Effector memory CD8-positive, alpha-beta T cell (primary cell): Measurements from ENCODE around the gene INSYN2B.
"Not testable (repeated sequence)": the region's sequence is repeated elsewhere in the genome, so short reads cannot be mapped to it uniquely, and the experiment has no call there.

ENCODE experiments used
- ATAC-seq: fragments of 150-1000 bp; cut with Tn5 transposase; replicated peaks from 2 replicates; pipeline ENCODE4 v1.10.0; 2021; ENCODE audit warnings: mild to moderate bottlenecking, moderate library complexity
- DNase-seq, 3 experiments: peaks; one replicate each; pipeline ENCODE4 v3.0.0; 2021
- H3K27ac Mint-ChIP-seq, 2 donors: one replicate each; pipeline ENCODE4 v1.8.0; 2022; ENCODE audit warnings: mild to moderate bottlenecking in 2 of 2, mixed read lengths in 2 of 2, moderate library complexity in 2 of 2
- H3K27me3 Mint-ChIP-seq, 2 donors: one replicate each; pipeline ENCODE4 v1.8.0; 2022; ENCODE audit warnings: mixed read lengths in 2 of 2
- H3K36me3 Mint-ChIP-seq: one replicate; pipeline ENCODE4 v1.8.0; 2022; ENCODE audit warnings: mild to moderate bottlenecking, moderate library complexity, mixed read lengths; ENCODE audit not compliant: insufficient read depth
- H3K4me1 Mint-ChIP-seq, 2 donors: one replicate each; pipeline ENCODE4 v1.8.0; 2022; ENCODE audit warnings: low read depth in 2 of 2, mixed read lengths in 2 of 2
- H3K4me3 Mint-ChIP-seq, 2 donors: one replicate each; pipeline ENCODE4 v1.8.0; 2022; ENCODE audit warnings: mild to moderate bottlenecking in 2 of 2, mixed read lengths in 2 of 2, moderate library complexity in 2 of 2
- H3K9me3 Mint-ChIP-seq, 2 donors: one replicate each; pipeline ENCODE4 v1.8.0; 2022; ENCODE audit warnings: mixed read lengths in 2 of 2

Gene INSYN2B

GRCh38 chr5:169842699-169843098 is 137.6 kb downstream of the INSYN2B start:
- DNase-seq (no peak), ATAC-seq (no peak)
- Mint-ChIP-seq H3K36me3 (peaks cover 31% of the 10 kb centered on the region), H3K4me1 (peaks cover 9 to 22% of the 10 kb centered on the region in 2 donors), H3K27me3 (no peaks in the 10 kb centered on the region), H3K4me3 (no peak overlapping the region), H3K27ac (no peak overlapping the region), H3K9me3 (no peaks in the 10 kb centered on the region)

- no peak for DNase-seq
- peaks cover 6 to 30% of the 10 kb centered on the region in 2 donors for H3K4me1 Mint-ChIP-seq
- H3K27ac Mint-ChIP-seq: peak overlapping the region in 1 of 2 donors; percentile 76
- no peaks in the 10 kb centered on the region for H3K27me3 Mint-ChIP-seq
- no peaks in the 10 kb centered on the region for H3K9me3 Mint-ChIP-seq
- H3K4me3 Mint-ChIP-seq: no peak overlapping the region
- peaks cover 36% of the 10 kb centered on the region for H3K36me3 Mint-ChIP-seq
- no peak for ATAC-seq
Measured at GRCh38 chr5:169840405-169840804, 139.9 kb downstream of the INSYN2B start.

DNA sequence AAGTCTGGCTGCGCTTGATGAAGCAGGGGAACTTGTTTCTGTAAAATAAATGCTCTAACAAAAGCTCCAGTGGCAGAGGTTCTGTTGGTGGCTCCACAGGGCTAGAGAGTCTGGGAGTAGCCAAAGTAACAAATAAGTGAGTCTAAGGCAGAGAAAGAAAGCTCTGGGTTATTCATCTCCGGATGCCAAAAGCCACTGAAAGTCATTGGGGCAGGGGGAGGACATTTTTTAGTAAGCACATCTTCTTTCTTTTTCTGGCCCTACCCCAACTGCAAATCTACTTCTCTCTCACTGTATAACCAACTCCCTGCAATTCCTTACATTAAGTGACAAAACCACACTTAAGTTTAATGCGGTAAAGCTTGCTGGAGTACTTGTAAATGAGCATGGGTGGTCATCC is 141.6 kb downstream of the INSYN2B start:
- ATAC-seq (no peak), DNase-seq (no peak)
- Mint-ChIP-seq H3K36me3 (peaks cover 36% of the 10 kb centered on the region), H3K4me1 (peaks cover 6 to 28% of the 10 kb centered on the region in 2 donors), H3K4me3 (no peak overlapping the region), H3K27ac (peak overlapping the region in 1 of 2 donors; percentile 6), H3K9me3 (no peaks in the 10 kb centered on the region), H3K27me3 (no peaks in the 10 kb centered on the region)

DNA sequence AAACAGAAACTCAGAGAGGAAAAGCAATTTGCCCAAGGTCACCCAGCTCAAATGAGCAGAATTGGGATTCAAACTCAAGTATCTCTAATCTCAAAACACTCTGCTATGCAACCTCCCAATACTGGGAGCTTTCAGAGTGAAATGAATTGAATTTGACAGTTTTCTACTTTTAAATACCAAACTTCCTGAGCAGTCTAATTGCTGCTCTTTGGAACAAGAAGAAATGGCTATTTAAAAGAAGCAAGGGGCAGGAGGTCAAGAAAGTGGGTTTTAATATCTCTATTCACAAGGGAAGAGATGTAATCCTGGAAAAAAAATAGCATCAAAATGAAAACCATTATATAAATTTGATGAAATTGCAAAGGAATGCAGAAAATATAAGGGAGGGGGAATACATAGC is 142.6 kb downstream of the INSYN2B start:
- Mint-ChIP-seq H3K36me3 (peaks cover 41% of the 10 kb centered on the region), H3K27ac (peak overlapping the region; percentile 6 to 68)

GRCh38 chr5:169836835-169837536 is 143.3 kb downstream of the INSYN2B start:
- H3K36me3 Mint-ChIP-seq: peaks cover 38% of the 10 kb centered on the region
- ATAC-seq: no peak

More for the DNA sequence above, 142.6 kb downstream of the INSYN2B start:
- no peak for DNase-seq
- Mint-ChIP-seq H3K4me3 (no peak overlapping the region), H3K9me3 (no peaks in the 10 kb centered on the region), H3K4me1 (peaks cover 9 to 31% of the 10 kb centered on the region in 2 donors), H3K27me3 (no peaks in the 10 kb centered on the region)
- no peak for ATAC-seq

DNA sequence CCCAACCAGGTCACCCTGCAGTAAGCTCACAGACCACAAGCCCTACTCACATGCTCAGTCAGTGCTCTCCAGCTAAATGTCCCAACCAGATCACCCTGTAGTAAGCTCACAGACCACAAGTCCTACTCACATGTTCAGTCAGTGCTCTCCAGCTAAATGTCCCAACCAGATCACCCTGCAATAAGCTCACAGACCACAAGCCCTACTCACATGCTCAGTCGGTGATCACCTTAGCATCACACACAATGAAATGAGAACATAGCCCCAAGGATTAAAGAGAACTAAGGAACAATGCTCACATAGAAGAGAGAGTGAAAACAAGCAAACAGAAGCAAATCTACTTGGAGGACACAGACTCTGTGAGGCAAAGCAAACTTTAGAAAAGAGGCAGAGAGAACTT is 145.8 kb downstream of the INSYN2B start:
- not testable (repeated sequence) for DNase-seq, H3K4me3 Mint-ChIP-seq, H3K27me3 Mint-ChIP-seq, ATAC-seq, H3K9me3 Mint-ChIP-seq
- H3K4me1 Mint-ChIP-seq: peaks cover 22 to 44% of the 10 kb centered on the region in 2 donors
- peaks cover 22% of the 10 kb centered on the region for H3K36me3 Mint-ChIP-seq
- H3K27ac Mint-ChIP-seq: peak overlapping the region in 1 of 2 donors; percentile 36

More at GRCh38 chr5:169836835-169837536, 143.3 kb downstream of the INSYN2B start:
- peaks cover 15 to 36% of the 10 kb centered on the region in 2 donors for H3K4me1 Mint-ChIP-seq
- DNase-seq: no peak
- H3K27ac Mint-ChIP-seq: peak overlapping the region; percentile 6 to 68
- H3K27me3 Mint-ChIP-seq: no peaks in the 10 kb centered on the region
- H3K4me3 Mint-ChIP-seq: no peak overlapping the region
- no peaks in the 10 kb centered on the region for H3K9me3 Mint-ChIP-seq

DNA sequence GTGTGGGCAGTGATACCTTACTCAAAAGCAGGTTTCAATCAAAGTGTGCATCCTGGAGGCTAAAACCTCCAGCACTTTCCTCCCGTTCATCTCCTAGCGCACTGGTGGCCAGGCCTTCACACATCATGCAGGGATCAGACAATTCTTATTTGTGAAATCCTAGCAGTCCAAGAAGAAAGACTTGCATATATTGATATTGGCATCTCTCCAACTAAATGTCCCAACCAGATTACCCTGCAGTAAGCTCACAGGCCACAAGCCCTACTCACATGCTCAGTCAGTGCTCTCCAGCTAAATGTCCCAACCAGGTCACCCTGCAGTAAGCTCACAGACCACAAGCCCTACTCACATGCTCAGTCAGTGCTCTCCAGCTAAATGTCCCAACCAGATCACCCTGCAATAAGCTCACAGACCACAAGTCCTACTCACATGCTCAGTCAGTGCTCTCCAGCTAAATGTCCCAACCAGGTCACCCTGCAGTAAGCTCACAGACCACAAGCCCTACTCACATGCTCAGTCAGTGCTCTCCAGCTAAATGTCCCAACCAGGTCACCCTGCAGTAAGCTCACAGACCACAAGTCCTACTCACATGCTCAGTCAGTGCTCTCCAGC is 146.5 kb downstream of the INSYN2B start:
- Mint-ChIP-seq H3K4me1 (peaks cover 22 to 46% of the 10 kb centered on the region in 2 donors), H3K27ac (peak overlapping the region; percentile 65 to 85)

GRCh38 chr5:169832845-169833244 is 147.4 kb downstream of the INSYN2B start:
- Mint-ChIP-seq H3K27me3 (no peaks in the 10 kb centered on the region), H3K36me3 (peaks cover 22% of the 10 kb centered on the region), H3K4me1 (peaks cover 22 to 41% of the 10 kb centered on the region in 2 donors), H3K4me3 (no peak overlapping the region), H3K9me3 (no peaks in the 10 kb centered on the region), H3K27ac (peak overlapping the region; percentile 65 to 85)
- DNase-seq (no peak), ATAC-seq (no peak)

More for the DNA sequence above, 146.5 kb downstream of the INSYN2B start:
- not testable (repeated sequence) for DNase-seq, H3K27me3 Mint-ChIP-seq, H3K9me3 Mint-ChIP-seq, ATAC-seq, H3K4me3 Mint-ChIP-seq
- H3K36me3 Mint-ChIP-seq: peaks cover 22% of the 10 kb centered on the region

- Mint-ChIP-seq H3K9me3 (no peaks in the 10 kb centered on the region), H3K36me3 (peaks cover 22% of the 10 kb centered on the region), H3K4me3 (no peak overlapping the region), H3K4me1 (peaks cover 22 to 40% of the 10 kb centered on the region in 2 donors), H3K27ac (peak overlapping the region; percentile 65 to 85), H3K27me3 (no peaks in the 10 kb centered on the region)
- DNase-seq (no peak), ATAC-seq (no peak)
Measured at GRCh38 chr5:169832304-169832703, 148.0 kb downstream of the INSYN2B start.

DNA sequence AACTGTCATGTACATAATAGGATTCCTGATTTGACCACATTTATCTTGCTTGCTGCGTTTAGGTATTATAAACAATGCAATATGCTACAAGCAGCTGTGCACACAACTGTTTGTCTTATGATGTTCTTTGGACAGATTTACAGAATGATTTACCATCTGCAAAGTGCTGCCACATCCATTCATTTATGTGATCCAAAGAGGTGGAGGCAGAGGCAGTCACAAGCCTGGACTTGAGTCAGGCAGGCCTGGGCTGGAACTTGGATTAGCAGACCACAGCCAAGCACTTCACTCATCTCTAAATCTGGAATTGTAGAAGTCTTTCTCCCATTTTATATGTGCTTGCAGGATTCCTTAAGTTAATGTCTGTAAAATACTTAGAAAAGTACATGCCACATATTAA is 149.0 kb downstream of the INSYN2B start:
- Mint-ChIP-seq H3K36me3 (peaks cover 16% of the 10 kb centered on the region), H3K4me3 (no peak overlapping the region), H3K27me3 (no peaks in the 10 kb centered on the region), H3K4me1 (peaks cover 22 to 37% of the 10 kb centered on the region in 2 donors), H3K9me3 (no peaks in the 10 kb centered on the region), H3K27ac (peak overlapping the region in 1 of 2 donors; percentile 46)
- no peak for ATAC-seq
- no peak for DNase-seq

DNA sequence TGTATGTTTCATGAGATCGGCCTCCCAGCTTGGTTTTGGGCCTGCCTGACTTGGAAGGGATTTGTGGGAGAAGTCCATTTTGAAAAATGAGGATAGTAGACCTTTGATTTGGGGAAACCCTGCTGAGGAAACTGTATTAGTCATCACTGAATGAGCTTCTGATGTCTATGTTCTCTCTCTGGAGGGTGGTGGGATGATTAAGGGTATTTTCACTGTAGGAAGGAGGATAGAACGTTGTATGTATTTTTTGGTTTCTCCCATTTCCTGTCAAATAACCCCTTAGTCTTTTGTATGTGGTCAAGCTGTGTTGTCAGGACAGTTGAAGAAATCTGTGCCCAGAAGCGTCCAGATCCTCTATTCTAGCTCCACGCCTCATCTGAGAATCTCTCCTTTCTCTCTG is 151.9 kb downstream of the INSYN2B start:
- H3K36me3 Mint-ChIP-seq: peaks cover 12% of the 10 kb centered on the region
- H3K4me1 Mint-ChIP-seq: peaks cover 23 to 32% of the 10 kb centered on the region in 2 donors
- no peaks in the 10 kb centered on the region for H3K9me3 Mint-ChIP-seq
- ATAC-seq (no peak), DNase-seq (no peak)
- H3K4me3 Mint-ChIP-seq: no peak overlapping the region
- no peaks in the 10 kb centered on the region for H3K27me3 Mint-ChIP-seq
- H3K27ac Mint-ChIP-seq: peak overlapping the region in 1 of 2 donors; percentile 4

DNA sequence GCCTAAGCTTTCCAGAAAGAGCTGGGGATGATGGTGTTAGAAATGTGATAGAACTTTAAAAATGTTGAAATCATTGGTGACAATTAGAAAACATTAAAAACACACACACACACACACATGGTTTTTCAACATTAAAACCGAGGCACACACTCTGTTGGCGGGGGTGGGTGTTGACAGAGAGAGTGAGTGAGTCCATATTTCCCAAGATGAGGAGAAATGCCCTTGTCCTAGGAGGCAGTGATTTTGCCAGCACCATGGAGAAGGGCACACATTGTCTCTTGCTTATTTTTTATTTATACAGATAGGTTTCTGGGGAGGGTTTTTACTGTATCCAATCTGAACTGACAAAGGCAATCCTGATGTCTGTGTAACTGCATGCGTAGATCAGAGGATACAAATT is 152.5 kb downstream of the INSYN2B start:
- Mint-ChIP-seq H3K9me3 (no peaks in the 10 kb centered on the region), H3K4me1 (peaks cover 21 to 32% of the 10 kb centered on the region in 2 donors), H3K27me3 (no peaks in the 10 kb centered on the region), H3K27ac (peak overlapping the region; percentile 4 to 36), H3K4me3 (no peak overlapping the region), H3K36me3 (peaks cover 5% of the 10 kb centered on the region)
- no peak for DNase-seq
- no peak for ATAC-seq

GRCh38 chr5:169826618-169827017 is 153.7 kb downstream of the INSYN2B start:
- no peaks in the 10 kb centered on the region for H3K36me3 Mint-ChIP-seq
- H3K9me3 Mint-ChIP-seq: no peaks in the 10 kb centered on the region
- no peak for DNase-seq
- no peak overlapping the region for H3K4me3 Mint-ChIP-seq
- no peaks in the 10 kb centered on the region for H3K27me3 Mint-ChIP-seq
- peaks cover 12 to 33% of the 10 kb centered on the region in 2 donors for H3K4me1 Mint-ChIP-seq
- peak overlapping the region in 1 of 2 donors; percentile 16 for H3K27ac Mint-ChIP-seq
- no peak for ATAC-seq

DNA sequence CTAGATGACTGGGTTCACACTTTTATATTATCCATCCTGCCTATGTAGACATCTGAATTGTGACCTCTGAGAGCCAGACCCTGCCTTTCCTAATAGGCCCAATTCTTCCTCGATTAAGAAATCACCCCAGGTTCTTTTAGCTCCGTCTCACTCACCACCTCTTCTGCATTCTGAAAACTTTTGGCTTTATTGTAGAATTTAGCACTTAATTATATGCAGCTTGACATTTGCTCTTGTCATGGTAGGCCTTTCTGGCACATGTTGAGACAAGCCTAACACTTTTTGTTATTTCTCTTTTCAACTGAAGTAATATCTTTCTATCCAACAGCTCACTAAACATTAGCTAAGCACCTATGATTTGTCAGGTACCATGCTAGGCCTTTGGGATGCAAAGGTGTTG is 163.3 kb downstream of the INSYN2B start:
- Mint-ChIP-seq H3K27ac (no peak overlapping the region), H3K9me3 (no peaks in the 10 kb centered on the region), H3K36me3 (peaks cover 43% of the 10 kb centered on the region), H3K4me3 (no peak overlapping the region), H3K27me3 (no peaks in the 10 kb centered on the region), H3K4me1 (peaks cover under 1 to 15% of the 10 kb centered on the region in 2 donors)
- ATAC-seq (no peak), DNase-seq (no peak)
